HG02870 (cell line): ENCODE measurements around the gene TSHZ1.

Experiments
- ATAC-seq: cut with Tn5 transposase; IDR thresholded peaks from one replicate; pipeline ENCODE4 v1.9.1; 2021; ENCODE audit warnings: mild to moderate bottlenecking, moderate library complexity; ENCODE audit not compliant: unreplicated experiment

The TSHZ1 gene

DNA sequence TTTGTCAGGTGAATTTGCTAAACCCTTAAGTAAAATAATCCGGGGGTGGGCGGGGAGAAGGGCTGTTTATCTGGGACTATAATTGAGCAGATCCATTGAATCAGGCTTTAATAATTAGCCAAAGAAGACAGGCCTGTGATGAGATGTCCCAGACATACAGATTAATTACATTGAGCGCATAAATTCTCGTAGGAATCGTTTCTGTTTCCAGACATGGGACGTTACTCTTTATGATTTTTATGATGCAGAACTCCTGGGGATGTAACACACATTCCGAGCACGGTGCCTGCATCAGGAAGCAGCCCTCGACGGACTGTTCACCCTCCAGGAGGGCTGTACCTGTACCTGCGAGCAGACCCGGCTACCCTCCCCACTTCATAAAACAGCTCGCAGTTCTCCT is 128.0 kb downstream of the TSHZ1 start:
- no peak for ATAC-seq
